ENCODE results near the gene KDM2A. TPM values are rescaled to one million over a fixed set of nuclear protein-coding genes. Genes with fewer than 3 reads are reported as not detected.

KDM2A gene
- total RNA-seq, 1 donor from 2014 or later, result 70.4 TPM

DNA sequence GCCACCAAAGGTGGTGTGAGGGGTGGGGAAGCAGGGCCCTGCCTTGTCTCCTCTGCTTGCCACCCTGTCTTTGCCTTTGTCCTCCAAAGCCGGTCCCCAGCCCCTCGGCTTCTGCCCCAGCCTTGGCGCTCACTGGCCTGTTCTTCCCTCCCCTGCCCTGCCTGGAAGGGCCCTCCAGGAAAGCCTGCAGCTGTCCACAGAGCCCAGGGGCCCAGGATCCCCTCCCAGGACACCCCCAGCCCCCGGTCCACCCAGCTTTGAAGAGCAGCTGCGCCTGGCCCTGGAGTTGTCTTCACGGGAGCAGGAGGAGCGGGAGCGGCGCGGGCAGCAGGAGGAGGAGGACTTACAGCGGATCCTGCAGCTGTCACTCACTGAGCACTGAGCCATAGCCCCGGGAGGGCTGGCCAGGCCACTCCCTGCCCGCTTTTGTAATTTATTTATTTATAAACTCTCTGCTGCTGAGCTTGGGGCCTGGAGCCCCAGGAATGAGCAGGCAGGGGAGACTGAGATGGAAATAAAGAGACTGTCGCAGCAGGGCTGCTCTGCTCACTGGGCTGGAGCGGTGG, 183.0 kb downstream of the KDM2A start:
- Histone ChIP-seq H2AFZ (ENCODE audit: low read depth, low read length) (no peak overlapping the region), H3K4me3 (ENCODE audit: insufficient read depth, low read depth, low read length) (no peak overlapping the region), H3K9ac (ENCODE audit: low read length) (no peak overlapping the region), H3K27me3 (ENCODE audit: insufficient read depth, low read length) (no peaks in the 10 kb centered on the region), H3K4me2 (ENCODE audit: low read length) (peak overlapping the region; percentile 93), H3K79me2 (ENCODE audit: insufficient read depth, low read length) (peaks cover 1% of the 10 kb centered on the region), H3K27ac (ENCODE audit: low read depth, low read length) (no peak overlapping the region), H3K36me3 (ENCODE audit: insufficient read depth, low read length) (peaks cover 2% of the 10 kb centered on the region), H3K9me3 (ENCODE audit: insufficient read depth, low read depth, low read length) (no peaks in the 10 kb centered on the region), H4K20me1 (ENCODE audit: insufficient read depth, low read length) (peaks cover 33% of the 10 kb centered on the region), H3K4me1 (ENCODE audit: insufficient read depth, low read length) (peaks cover 10% of the 10 kb centered on the region)
- FAIRE-seq (no peak), DNase-seq (ENCODE audit: low read depth) (no peak)
- Mint-ChIP-seq H3K9me3 (ENCODE audit: unreplicated experiment) (no peaks in the 10 kb centered on the region), H3K27ac (ENCODE audit: unreplicated experiment) (peak overlapping the region; percentile 18), H3K36me3 (ENCODE audit: low read depth, unreplicated experiment) (peaks cover 12% of the 10 kb centered on the region), H3K4me3 (ENCODE audit: unreplicated experiment) (peak overlapping the region; percentile 71), H3K27me3 (ENCODE audit: low read depth, unreplicated experiment) (peaks cover 2% of the 10 kb centered on the region), H3K4me1 (ENCODE audit: low read depth, unreplicated experiment) (peaks cover 5% of the 10 kb centered on the region)
- TF ChIP-seq, protein P1, sequence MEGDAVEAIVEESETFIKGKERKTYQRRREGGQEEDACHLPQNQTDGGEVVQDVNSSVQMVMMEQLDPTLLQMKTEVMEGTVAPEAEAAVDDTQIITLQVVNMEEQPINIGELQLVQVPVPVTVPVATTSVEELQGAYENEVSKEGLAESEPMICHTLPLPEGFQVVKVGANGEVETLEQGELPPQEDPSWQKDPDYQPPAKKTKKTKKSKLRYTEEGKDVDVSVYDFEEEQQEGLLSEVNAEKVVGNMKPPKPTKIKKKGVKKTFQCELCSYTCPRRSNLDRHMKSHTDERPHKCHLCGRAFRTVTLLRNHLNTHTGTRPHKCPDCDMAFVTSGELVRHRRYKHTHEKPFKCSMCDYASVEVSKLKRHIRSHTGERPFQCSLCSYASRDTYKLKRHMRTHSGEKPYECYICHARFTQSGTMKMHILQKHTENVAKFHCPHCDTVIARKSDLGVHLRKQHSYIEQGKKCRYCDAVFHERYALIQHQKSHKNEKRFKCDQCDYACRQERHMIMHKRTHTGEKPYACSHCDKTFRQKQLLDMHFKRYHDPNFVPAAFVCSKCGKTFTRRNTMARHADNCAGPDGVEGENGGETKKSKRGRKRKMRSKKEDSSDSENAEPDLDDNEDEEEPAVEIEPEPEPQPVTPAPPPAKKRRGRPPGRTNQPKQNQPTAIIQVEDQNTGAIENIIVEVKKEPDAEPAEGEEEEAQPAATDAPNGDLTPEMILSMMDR (IDR thresholded peaks at IDR 0.05; ENCODE audit: insufficient read depth, low read depth, low read length), result no peak
- no peak for TF ChIP-seq EZH2 (IDR thresholded peaks at IDR 0.05; ENCODE audit: insufficient read depth, low read length)

DNA sequence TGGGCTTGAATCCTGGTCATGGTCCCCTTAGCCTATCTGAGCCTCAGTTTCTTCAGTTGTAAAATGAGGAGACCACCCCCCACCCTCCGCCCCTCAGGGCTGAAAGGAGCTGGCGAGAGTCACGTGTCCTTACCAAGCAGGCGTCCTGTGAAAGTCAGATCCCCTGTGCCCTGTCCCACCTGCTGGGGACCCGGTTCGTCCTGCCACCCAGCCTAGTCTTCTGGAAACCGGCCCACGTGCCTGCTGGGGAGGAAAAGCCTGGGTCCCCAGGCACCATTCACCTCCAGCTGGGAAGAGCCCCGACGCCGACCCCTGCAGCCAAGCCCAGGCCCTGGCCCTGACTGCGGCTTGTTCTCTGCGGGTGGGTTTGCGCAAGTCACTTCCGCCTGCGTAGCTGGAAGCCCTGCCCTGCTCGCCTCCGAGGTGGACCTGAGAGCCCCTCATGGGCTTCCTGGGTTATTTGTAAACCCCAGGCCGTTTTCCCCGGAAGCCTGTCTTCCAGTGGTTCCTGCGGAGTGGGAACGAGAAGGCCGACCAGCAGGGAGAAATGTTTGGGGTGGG, 183.6 kb downstream of the KDM2A start:
- no peaks in the 10 kb centered on the region for H3K9me3 ChIP-seq (ENCODE audit: insufficient read depth, low read depth, low read length)
- H3K9ac ChIP-seq (ENCODE audit: low read length), result peak overlapping the region; percentile 76
- no peaks in the 10 kb centered on the region for H3K79me2 ChIP-seq (ENCODE audit: insufficient read depth, low read length)
- peak overlapping the region; percentile 72 for H3K4me3 ChIP-seq (ENCODE audit: insufficient read depth, low read depth, low read length)
- Mint-ChIP-seq H3K9me3 (ENCODE audit: unreplicated experiment) (no peaks in the 10 kb centered on the region), H3K4me3 (ENCODE audit: unreplicated experiment) (peak overlapping the region; percentile 71), H3K27ac (ENCODE audit: unreplicated experiment) (peak overlapping the region; percentile 18), H3K27me3 (ENCODE audit: low read depth, unreplicated experiment) (peaks cover 2% of the 10 kb centered on the region), H3K4me1 (ENCODE audit: low read depth, unreplicated experiment) (peaks cover 5% of the 10 kb centered on the region), H3K36me3 (ENCODE audit: low read depth, unreplicated experiment) (peaks cover 11% of the 10 kb centered on the region)
- no peak for TF ChIP-seq EZH2 (IDR thresholded peaks at IDR 0.05; ENCODE audit: insufficient read depth, low read length)
- TF ChIP-seq, protein P1 (IDR thresholded peaks at IDR 0.05; ENCODE audit: insufficient read depth, low read depth, low read length), result no peak
- H3K36me3 ChIP-seq (ENCODE audit: insufficient read depth, low read length), result peaks cover 2% of the 10 kb centered on the region
- peaks cover 10% of the 10 kb centered on the region for H3K4me1 ChIP-seq (ENCODE audit: insufficient read depth, low read length)
- H2AFZ ChIP-seq (ENCODE audit: low read depth, low read length), result no peak overlapping the region
- no peak for DNase-seq (ENCODE audit: low read depth)
- H3K27ac ChIP-seq (ENCODE audit: low read depth, low read length), result no peak overlapping the region
- FAIRE-seq, result no peak
- peak overlapping the region; percentile 93 for H3K4me2 ChIP-seq (ENCODE audit: low read length)
- H4K20me1 ChIP-seq (ENCODE audit: insufficient read depth, low read length), result peaks cover 33% of the 10 kb centered on the region
- H3K27me3 ChIP-seq (ENCODE audit: insufficient read depth, low read length), result no peaks in the 10 kb centered on the region

Data from astrocyte (in vitro differentiated cells and primary cell).